A673 (cell line): ENCODE results near the gene PPP2R5E.

Source experiments
- CTCF ChIP-seq: fragments of 300-800, 200-600 bp; sonication (generic); conservative IDR thresholded peaks from 2 replicates; pipeline ENCODE4 v1.5.1; 2017; ENCODE audit warnings: low read depth, mild to moderate bottlenecking, antibody characterized with exemption, low read length, moderate library complexity, mixed read lengths
- EZH2 ChIP-seq: fragments of 200-600 bp; sonication (generic); IDR thresholded peaks from 2 replicates; pipeline ENCODE4 v1.6.1; 2017; ENCODE audit warnings: borderline replicate concordance, low read depth, mild to moderate bottlenecking, mixed read lengths, antibody characterized with exemption, low read length; ENCODE audit not compliant: poor library complexity, severe bottlenecking

GRCh38 chr14:63448841-63449240 is 94.3 kb downstream of the PPP2R5E start:
- no peak for TF ChIP-seq CTCF
- TF ChIP-seq EZH2 = no peak
